22Rv1 (cell line): Measurements from ENCODE around the gene FKBP7.

Experiments
- H3K27ac ChIP-seq: fragments of 450-650 bp; 2 replicates; pipeline ENCODE4 v1.5.1; 2017
- ZFX ChIP-seq: fragments of 450-650 bp; IDR thresholded peaks from 2 replicates; pipeline ENCODE4 v1.6.1; 2017; ENCODE audit warnings: antibody characterized with exemption, borderline replicate concordance
- TF ChIP-seq, protein P1 (sequence below): fragments of 450-650 bp; IDR thresholded peaks from 2 replicates; pipeline ENCODE4 v1.5.1; 2017; ENCODE audit warnings: mild to moderate bottlenecking

The FKBP7 gene

DNA sequence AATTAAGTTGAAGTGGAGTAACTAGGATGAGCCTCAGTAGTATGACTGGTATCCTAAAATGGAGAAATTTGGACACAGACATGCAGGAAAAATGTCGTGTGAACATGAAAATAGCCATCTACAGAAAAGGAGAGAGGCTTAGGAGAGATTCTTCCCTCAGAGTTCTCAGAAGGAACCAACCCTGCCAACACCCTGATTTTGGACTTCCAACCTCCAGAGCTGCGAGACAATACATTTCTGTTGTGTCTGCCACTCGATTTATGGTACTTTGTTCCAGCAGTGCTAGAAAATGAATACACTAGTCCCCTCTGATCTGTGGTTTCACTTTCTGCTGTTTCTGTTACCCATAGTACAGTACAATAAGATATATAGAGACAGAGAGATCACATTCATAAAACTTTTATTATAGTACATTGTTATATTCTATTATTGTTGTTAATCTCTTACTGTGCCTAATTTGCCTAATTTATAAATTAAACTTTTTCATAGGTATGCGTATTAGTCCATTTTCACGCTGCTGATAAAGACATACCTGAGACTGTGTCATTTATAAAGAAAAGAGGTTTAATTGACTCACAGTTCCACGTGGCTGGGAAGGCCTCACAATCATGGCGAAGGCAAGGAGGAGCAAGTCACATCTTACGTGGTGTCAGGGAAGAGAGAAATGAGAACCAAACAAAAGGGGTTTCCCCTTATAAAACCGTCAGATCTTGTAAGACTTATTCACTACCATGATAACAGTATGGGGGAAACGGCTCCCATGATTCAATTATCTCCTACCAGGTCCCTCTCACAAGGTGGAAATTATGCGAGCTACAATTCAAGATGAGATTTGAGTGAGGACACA, 43.1 kb upstream of the FKBP7 start:
- no peak overlapping the region for H3K27ac ChIP-seq
- TF ChIP-seq ZFX, result no peak
- TF ChIP-seq, protein P1, sequence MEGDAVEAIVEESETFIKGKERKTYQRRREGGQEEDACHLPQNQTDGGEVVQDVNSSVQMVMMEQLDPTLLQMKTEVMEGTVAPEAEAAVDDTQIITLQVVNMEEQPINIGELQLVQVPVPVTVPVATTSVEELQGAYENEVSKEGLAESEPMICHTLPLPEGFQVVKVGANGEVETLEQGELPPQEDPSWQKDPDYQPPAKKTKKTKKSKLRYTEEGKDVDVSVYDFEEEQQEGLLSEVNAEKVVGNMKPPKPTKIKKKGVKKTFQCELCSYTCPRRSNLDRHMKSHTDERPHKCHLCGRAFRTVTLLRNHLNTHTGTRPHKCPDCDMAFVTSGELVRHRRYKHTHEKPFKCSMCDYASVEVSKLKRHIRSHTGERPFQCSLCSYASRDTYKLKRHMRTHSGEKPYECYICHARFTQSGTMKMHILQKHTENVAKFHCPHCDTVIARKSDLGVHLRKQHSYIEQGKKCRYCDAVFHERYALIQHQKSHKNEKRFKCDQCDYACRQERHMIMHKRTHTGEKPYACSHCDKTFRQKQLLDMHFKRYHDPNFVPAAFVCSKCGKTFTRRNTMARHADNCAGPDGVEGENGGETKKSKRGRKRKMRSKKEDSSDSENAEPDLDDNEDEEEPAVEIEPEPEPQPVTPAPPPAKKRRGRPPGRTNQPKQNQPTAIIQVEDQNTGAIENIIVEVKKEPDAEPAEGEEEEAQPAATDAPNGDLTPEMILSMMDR, result no peak

DNA sequence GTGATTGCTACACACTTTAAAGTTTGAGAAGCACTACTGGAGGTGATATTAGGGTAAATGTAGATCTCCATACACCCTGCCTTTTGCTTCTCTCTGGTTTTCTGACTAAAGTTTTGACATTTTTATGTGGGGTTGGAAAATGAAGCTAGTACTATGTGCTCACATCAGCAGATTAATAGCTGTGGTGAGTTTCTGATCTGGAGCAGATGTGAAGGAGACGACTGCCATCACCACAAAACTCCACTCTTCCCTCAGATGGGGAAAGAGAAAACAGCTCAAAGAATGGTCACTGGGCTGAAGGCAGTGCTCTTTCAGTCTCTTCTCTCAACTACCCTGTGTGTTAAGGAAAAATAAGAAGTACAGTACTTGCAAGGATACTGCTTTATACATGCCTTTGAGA, 39.1 kb upstream of the FKBP7 start:
- TF ChIP-seq, protein P1, result no peak
- no peak for TF ChIP-seq ZFX
- H3K27ac ChIP-seq, result no peak overlapping the region

GRCh38 chr2:178514664-178515063, 36.3 kb upstream of the FKBP7 start:
- TF ChIP-seq, protein P1, result no peak
- TF ChIP-seq ZFX, result no peak
- no peak overlapping the region for H3K27ac ChIP-seq

DNA sequence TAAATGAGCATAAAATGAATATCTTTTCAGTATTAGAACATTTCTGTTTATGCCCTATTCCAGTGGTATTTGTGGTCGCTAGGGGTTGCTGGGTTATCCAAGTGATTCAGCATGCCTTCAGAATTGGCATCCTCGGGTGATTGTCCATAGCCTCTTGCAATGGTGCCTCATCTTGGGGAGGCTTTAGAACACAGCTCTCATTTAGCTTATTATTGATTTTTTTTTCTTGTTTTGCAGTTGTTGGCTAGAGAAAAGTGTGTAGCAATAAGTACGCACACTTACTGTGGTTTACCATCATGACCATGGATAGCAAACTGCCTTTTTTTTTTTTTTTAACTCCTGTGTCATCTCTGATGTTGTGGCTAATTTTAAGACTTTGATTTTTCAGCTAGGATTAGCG, 35.5 kb upstream of the FKBP7 start:
- TF ChIP-seq ZFX, result no peak
- TF ChIP-seq, protein P1, result no peak
- H3K27ac ChIP-seq, result no peak overlapping the region

- TF ChIP-seq ZFX, result no peak
- TF ChIP-seq, protein P1, result no peak
Observed at GRCh38 chr2:178512484-178512883, 34.1 kb upstream of the FKBP7 start.

GRCh38 chr2:178510384-178510783, 32.0 kb upstream of the FKBP7 start:
- TF ChIP-seq, protein P1, result no peak
- TF ChIP-seq ZFX, result no peak
- no peak overlapping the region for H3K27ac ChIP-seq

More at GRCh38 chr2:178512484-178512883, 34.1 kb upstream of the FKBP7 start:
- no peak overlapping the region for H3K27ac ChIP-seq

GRCh38 chr2:178508646-178509045, 30.2 kb upstream of the FKBP7 start:
- H3K27ac ChIP-seq, result no peak overlapping the region
- no peak for TF ChIP-seq ZFX
- TF ChIP-seq, protein P1, result no peak
